H1 (cell line): ENCODE results near the gene CHAC2. TPM values are rescaled to one million over a fixed set of nuclear protein-coding genes. Genes with fewer than 3 reads are reported as not detected.

Experiments
- ASH2L ChIP-seq: fragments of 200-600, 300-600 bp; sonication (generic); IDR thresholded peaks from one replicate; pipeline ENCODE4 v1.7.1; 2017; ENCODE audit warnings: low read length
- PHF8 ChIP-seq: fragments of 200-600 bp; sonication (generic); conservative IDR thresholded peaks from 2 replicates; pipeline ENCODE4 v1.7.1; 2012; ENCODE audit warnings: low read depth, mild to moderate bottlenecking, inconsistent platforms, low read length, moderate library complexity
- SAP30 ChIP-seq: fragments of 300-600 bp; sonication (generic); IDR thresholded peaks from 2 replicates; pipeline ENCODE4 v1.7.1; 2012; ENCODE audit warnings: low read length, moderate library complexity, mild to moderate bottlenecking, inconsistent platforms; ENCODE audit not compliant: insufficient read depth, insufficient replicate concordance
- polyA plus RNA-seq, 7 experiments: library from polyadenylated mRNA; depleted of rRNA in 3 of 7; stranded (reverse) in 5 of 7; unstranded in 2 of 7; fragments of >200 nt in 5 of 7; fragments of 200-250 nt in 2 of 7; gene quantifications; 1 replicate in 5 of 7; 2 replicates in 1 of 7; 4 replicates in 1 of 7; pipeline versions ENCODE4 v1.2.1 to v1.2.3, GENCODE V29; 2011 to 2013; ENCODE audit warnings: missing spikeins in 2 of 7, mixed read lengths in 2 of 7
- total RNA-seq: library from RNA; stranded (reverse); fragmentation: NEBNext Ultra II Directional; extraction: Animal tissue kit (Norgen Biotek cat#: 25700); gene quantifications from 2 replicates; pipeline ENCODE4 v1.2.1, GENCODE V29; 2021
- TF ChIP-seq, protein P1 (sequence below): fragments of 300-600 bp; sonication (generic); IDR thresholded peaks from 2 replicates; pipeline ENCODE4 v1.7.1; 2012; ENCODE audit warnings: low read length, moderate library complexity, mild to moderate bottlenecking, inconsistent platforms; ENCODE audit not compliant: insufficient replicate concordance

Gene CHAC2
- total and polyA plus RNA-seq, 2 of the 8 experiments (the other 6 are each of a cell fraction or from before 2014, with no cell fraction given): 5.4 to 11.2 TPM

DNA sequence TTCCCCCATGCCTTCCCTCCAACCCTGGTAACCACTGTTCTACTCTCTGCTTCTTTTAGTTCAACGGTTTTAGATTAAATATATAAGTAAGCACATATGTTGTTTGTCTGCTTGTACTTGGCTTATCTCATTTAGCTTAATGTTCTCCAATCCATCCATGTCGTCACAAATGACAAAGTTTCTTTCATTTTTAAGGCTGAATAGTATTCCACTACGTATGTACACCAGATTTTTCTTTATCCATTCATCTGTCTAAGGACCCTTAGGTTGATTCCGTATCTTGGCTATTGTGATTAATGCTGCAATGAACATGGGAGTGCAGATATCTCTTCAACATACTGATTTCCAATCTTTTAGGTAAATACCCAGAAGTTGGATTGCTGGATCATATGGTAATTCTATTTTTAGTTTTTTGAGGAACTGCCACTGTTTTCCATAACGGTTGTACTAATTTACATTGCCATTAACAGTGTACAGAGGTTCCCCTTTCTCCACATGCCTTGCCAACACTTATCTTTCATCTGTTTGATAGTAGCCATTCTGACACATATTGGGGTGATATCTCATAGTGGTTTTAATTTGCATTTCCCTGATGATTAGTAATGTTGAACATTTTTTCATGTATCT lies 11.0 kb downstream of the CHAC2 start (continued):
- TF ChIP-seq, protein P1, sequence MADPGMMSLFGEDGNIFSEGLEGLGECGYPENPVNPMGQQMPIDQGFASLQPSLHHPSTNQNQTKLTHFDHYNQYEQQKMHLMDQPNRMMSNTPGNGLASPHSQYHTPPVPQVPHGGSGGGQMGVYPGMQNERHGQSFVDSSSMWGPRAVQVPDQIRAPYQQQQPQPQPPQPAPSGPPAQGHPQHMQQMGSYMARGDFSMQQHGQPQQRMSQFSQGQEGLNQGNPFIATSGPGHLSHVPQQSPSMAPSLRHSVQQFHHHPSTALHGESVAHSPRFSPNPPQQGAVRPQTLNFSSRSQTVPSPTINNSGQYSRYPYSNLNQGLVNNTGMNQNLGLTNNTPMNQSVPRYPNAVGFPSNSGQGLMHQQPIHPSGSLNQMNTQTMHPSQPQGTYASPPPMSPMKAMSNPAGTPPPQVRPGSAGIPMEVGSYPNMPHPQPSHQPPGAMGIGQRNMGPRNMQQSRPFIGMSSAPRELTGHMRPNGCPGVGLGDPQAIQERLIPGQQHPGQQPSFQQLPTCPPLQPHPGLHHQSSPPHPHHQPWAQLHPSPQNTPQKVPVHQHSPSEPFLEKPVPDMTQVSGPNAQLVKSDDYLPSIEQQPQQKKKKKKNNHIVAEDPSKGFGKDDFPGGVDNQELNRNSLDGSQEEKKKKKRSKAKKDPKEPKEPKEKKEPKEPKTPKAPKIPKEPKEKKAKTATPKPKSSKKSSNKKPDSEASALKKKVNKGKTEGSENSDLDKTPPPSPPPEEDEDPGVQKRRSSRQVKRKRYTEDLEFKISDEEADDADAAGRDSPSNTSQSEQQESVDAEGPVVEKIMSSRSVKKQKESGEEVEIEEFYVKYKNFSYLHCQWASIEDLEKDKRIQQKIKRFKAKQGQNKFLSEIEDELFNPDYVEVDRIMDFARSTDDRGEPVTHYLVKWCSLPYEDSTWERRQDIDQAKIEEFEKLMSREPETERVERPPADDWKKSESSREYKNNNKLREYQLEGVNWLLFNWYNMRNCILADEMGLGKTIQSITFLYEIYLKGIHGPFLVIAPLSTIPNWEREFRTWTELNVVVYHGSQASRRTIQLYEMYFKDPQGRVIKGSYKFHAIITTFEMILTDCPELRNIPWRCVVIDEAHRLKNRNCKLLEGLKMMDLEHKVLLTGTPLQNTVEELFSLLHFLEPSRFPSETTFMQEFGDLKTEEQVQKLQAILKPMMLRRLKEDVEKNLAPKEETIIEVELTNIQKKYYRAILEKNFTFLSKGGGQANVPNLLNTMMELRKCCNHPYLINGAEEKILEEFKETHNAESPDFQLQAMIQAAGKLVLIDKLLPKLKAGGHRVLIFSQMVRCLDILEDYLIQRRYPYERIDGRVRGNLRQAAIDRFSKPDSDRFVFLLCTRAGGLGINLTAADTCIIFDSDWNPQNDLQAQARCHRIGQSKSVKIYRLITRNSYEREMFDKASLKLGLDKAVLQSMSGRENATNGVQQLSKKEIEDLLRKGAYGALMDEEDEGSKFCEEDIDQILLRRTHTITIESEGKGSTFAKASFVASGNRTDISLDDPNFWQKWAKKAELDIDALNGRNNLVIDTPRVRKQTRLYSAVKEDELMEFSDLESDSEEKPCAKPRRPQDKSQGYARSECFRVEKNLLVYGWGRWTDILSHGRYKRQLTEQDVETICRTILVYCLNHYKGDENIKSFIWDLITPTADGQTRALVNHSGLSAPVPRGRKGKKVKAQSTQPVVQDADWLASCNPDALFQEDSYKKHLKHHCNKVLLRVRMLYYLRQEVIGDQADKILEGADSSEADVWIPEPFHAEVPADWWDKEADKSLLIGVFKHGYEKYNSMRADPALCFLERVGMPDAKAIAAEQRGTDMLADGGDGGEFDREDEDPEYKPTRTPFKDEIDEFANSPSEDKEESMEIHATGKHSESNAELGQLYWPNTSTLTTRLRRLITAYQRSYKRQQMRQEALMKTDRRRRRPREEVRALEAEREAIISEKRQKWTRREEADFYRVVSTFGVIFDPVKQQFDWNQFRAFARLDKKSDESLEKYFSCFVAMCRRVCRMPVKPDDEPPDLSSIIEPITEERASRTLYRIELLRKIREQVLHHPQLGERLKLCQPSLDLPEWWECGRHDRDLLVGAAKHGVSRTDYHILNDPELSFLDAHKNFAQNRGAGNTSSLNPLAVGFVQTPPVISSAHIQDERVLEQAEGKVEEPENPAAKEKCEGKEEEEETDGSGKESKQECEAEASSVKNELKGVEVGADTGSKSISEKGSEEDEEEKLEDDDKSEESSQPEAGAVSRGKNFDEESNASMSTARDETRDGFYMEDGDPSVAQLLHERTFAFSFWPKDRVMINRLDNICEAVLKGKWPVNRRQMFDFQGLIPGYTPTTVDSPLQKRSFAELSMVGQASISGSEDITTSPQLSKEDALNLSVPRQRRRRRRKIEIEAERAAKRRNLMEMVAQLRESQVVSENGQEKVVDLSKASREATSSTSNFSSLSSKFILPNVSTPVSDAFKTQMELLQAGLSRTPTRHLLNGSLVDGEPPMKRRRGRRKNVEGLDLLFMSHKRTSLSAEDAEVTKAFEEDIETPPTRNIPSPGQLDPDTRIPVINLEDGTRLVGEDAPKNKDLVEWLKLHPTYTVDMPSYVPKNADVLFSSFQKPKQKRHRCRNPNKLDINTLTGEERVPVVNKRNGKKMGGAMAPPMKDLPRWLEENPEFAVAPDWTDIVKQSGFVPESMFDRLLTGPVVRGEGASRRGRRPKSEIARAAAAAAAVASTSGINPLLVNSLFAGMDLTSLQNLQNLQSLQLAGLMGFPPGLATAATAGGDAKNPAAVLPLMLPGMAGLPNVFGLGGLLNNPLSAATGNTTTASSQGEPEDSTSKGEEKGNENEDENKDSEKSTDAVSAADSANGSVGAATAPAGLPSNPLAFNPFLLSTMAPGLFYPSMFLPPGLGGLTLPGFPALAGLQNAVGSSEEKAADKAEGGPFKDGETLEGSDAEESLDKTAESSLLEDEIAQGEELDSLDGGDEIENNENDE: no peak
- TF ChIP-seq SAP30 (no peak), PHF8 (no peak), ASH2L (no peak)
- TF ChIP-seq, all 59 proteins: peak for 0
